DOHH2 (cell line): Measurements from ENCODE around the gene LRP1-AS.

Source experiments
- H3F3A ChIP-seq: fragments of 200-600 bp; sonication (generic), shearing (Covaris generic); 2 replicates; pipeline ENCODE4 v1.6.0; 2016; ENCODE audit warnings: antibody characterized with exemption, mild to moderate bottlenecking; ENCODE audit not compliant: control insufficient read depth, insufficient read depth
- H3K27ac ChIP-seq: fragments of 200-600 bp; sonication (generic); 2 replicates; pipeline ENCODE4 v1.5.1; 2014; ENCODE audit warnings: low read depth, mild to moderate bottlenecking, low read length, moderate library complexity
- H3K27me3 ChIP-seq: fragments of 200-600 bp; sonication (generic); 2 replicates; pipeline ENCODE4 v1.6.1; 2014; ENCODE audit warnings: mild to moderate bottlenecking, low read length, mixed read lengths; ENCODE audit not compliant: control insufficient read depth
- H3K36me3 ChIP-seq: fragments of 200-600 bp; sonication (generic); 2 replicates; pipeline ENCODE4 v1.6.1; 2014; ENCODE audit warnings: mild to moderate bottlenecking, low read length, moderate library complexity, mixed read lengths; ENCODE audit not compliant: control insufficient read depth
- H3K4me1 ChIP-seq: fragments of 200-600 bp; sonication (generic); 2 replicates; pipeline ENCODE4 v1.6.1; 2014; ENCODE audit warnings: mild to moderate bottlenecking, low read length, mixed read lengths; ENCODE audit not compliant: control insufficient read depth
- H3K4me2 ChIP-seq: fragments of 200-600 bp; sonication (generic); 2 replicates; pipeline ENCODE4 v1.6.0; 2014; ENCODE audit warnings: mild to moderate bottlenecking, low read length, moderate library complexity
- H3K4me3 ChIP-seq: fragments of 200-600 bp; sonication (generic); 2 replicates; pipeline ENCODE4 v1.5.1; 2014; ENCODE audit warnings: mild to moderate bottlenecking, low read length, mixed read lengths
- H3K79me2 ChIP-seq: fragments of 200-600 bp; sonication (generic); 2 replicates; pipeline ENCODE4 v1.6.1; 2014; ENCODE audit warnings: mild to moderate bottlenecking, low read length, mixed read lengths; ENCODE audit not compliant: control insufficient read depth
- H3K9me2 ChIP-seq: fragments of 200-600 bp; sonication (generic); replicated peaks from 2 replicates; pipeline ENCODE4 v1.6.1; 2014; ENCODE audit warnings: mild to moderate bottlenecking, low read length, mixed read lengths; ENCODE audit not compliant: control insufficient read depth
- H3K9me3 ChIP-seq: fragments of 200-600 bp; sonication (generic); 2 replicates; pipeline ENCODE4 v1.6.1; 2014; ENCODE audit warnings: antibody characterized with exemption, low read length, mixed read lengths; ENCODE audit not compliant: control insufficient read depth, insufficient read depth
- H4K20me1 ChIP-seq: fragments of 200-600 bp; sonication (generic); 2 replicates; pipeline ENCODE4 v1.6.0; 2014; ENCODE audit warnings: low read depth, mild to moderate bottlenecking, antibody characterized with exemption, low read length, moderate library complexity; ENCODE audit not compliant: control insufficient read depth, insufficient read depth
- CTCF ChIP-seq: fragments of 200-600 bp; sonication (generic); IDR thresholded peaks from one replicate; pipeline ENCODE4 v1.5.1; 2014; ENCODE audit warnings: antibody characterized with exemption, mild to moderate bottlenecking, low read depth, low read length; ENCODE audit not compliant: poor library complexity, severe bottlenecking
- EZH2phosphoT487 ChIP-seq: fragments of 200-600 bp; sonication (generic); IDR thresholded peaks from 2 replicates; pipeline ENCODE4 v1.6.1; 2017; ENCODE audit warnings: borderline replicate concordance, mild to moderate bottlenecking, antibody characterized with exemption, low read length, moderate library complexity, mixed read lengths

Gene LRP1-AS

GRCh38 chr12:57168058-57168457, 20.6 kb upstream of the LRP1-AS start:
- H3F3A ChIP-seq, result no peaks in the 10 kb centered on the region
- H3K27ac ChIP-seq, result no peak overlapping the region
- no peaks in the 10 kb centered on the region for H3K9me3 ChIP-seq
- no peaks in the 10 kb centered on the region for H3K36me3 ChIP-seq
- no peaks in the 10 kb centered on the region for H4K20me1 ChIP-seq
- H3K4me1 ChIP-seq, result peaks cover 23% of the 10 kb centered on the region
- no peak for TF ChIP-seq CTCF
- no peak for TF ChIP-seq EZH2phosphoT487
- no peaks in the 10 kb centered on the region for H3K27me3 ChIP-seq
- H3K4me3 ChIP-seq, result no peak overlapping the region
- peak overlapping the region; percentile 48; the same call in 1 of the 2 replicates for H3K4me2 ChIP-seq
- no peaks in the 10 kb centered on the region for H3K9me2 ChIP-seq
- no peaks in the 10 kb centered on the region for H3K79me2 ChIP-seq

- no peaks in the 10 kb centered on the region for H3K27me3 ChIP-seq
- H3K4me1 ChIP-seq, result peaks cover 33% of the 10 kb centered on the region
- no peaks in the 10 kb centered on the region for H3K79me2 ChIP-seq
- H4K20me1 ChIP-seq, result no peaks in the 10 kb centered on the region
- H3K4me2 ChIP-seq, result no peak overlapping the region
- no peaks in the 10 kb centered on the region for H3K9me2 ChIP-seq
- no peaks in the 10 kb centered on the region for H3F3A ChIP-seq
- H3K36me3 ChIP-seq, result no peaks in the 10 kb centered on the region
- no peak overlapping the region for H3K4me3 ChIP-seq
- no peak overlapping the region for H3K27ac ChIP-seq
- H3K9me3 ChIP-seq, result no peaks in the 10 kb centered on the region
- no peak for TF ChIP-seq EZH2phosphoT487
- TF ChIP-seq CTCF, result no peak
Measured at GRCh38 chr12:57166971-57167371, 19.6 kb upstream of the LRP1-AS start.

GRCh38 chr12:57165741-57166140, 18.3 kb upstream of the LRP1-AS start:
- no peak overlapping the region for H3K27ac ChIP-seq
- no peak overlapping the region for H3K4me2 ChIP-seq
- H3K4me3 ChIP-seq, result no peak overlapping the region
- H3K9me2 ChIP-seq, result no peaks in the 10 kb centered on the region
- H3K79me2 ChIP-seq, result no peaks in the 10 kb centered on the region
- no peaks in the 10 kb centered on the region for H3K9me3 ChIP-seq
- H4K20me1 ChIP-seq, result no peaks in the 10 kb centered on the region
- TF ChIP-seq EZH2phosphoT487 (no peak), CTCF (no peak)
- no peaks in the 10 kb centered on the region for H3K27me3 ChIP-seq
- H3F3A ChIP-seq, result no peaks in the 10 kb centered on the region
- peaks cover 33% of the 10 kb centered on the region for H3K4me1 ChIP-seq
- no peaks in the 10 kb centered on the region for H3K36me3 ChIP-seq
